ENCODE results near the gene HTR3A.

Gene HTR3A

GRCh38 chr11:113985906-113986305, 11.0 kb downstream of the HTR3A start:
- Histone ChIP-seq H4K20me1 (ENCODE audit: insufficient read depth, low read length, poor library complexity, severe bottlenecking) (no peaks in the 10 kb centered on the region), H3K9me2 (replicated peaks; ENCODE audit: low read depth, low read length) (no peaks in the 10 kb centered on the region), H3K9me3 (ENCODE audit: insufficient read depth, low read depth, low read length) (no peaks in the 10 kb centered on the region), H3K4me2 (ENCODE audit: low read depth, low read length, poor library complexity, severe bottlenecking) (no peak overlapping the region), H2AFZ (ENCODE audit: low read length) (no peak overlapping the region), H3K36me3 (ENCODE audit: insufficient read depth, low read length) (no peaks in the 10 kb centered on the region), H3K4me3 (ENCODE audit: low read length, poor library complexity, severe bottlenecking) (no peak overlapping the region), H3F3A (ENCODE audit: low read depth) (no peaks in the 10 kb centered on the region), H3K27me3 (ENCODE audit: insufficient read depth, low read length, poor library complexity, severe bottlenecking) (no peaks in the 10 kb centered on the region), H3K9ac (ENCODE audit: low read depth, low read length, poor library complexity, severe bottlenecking) (no peak overlapping the region), H3K4me1 (ENCODE audit: insufficient read depth, low read length, poor library complexity, severe bottlenecking) (no peaks in the 10 kb centered on the region), H3K79me2 (ENCODE audit: insufficient read depth, low read length) (no peaks in the 10 kb centered on the region)
- TF ChIP-seq CTCF (conservative IDR thresholded peaks at IDR 0.05; ENCODE audit: low read length) (no peak), EZH2phosphoT487 (IDR thresholded peaks at IDR 0.05; ENCODE audit: borderline replicate concordance) (no peak)

- Histone ChIP-seq H3K4me1 (ENCODE audit: insufficient read depth, low read length, poor library complexity, severe bottlenecking) (no peaks in the 10 kb centered on the region), H3K4me3 (ENCODE audit: low read length, poor library complexity, severe bottlenecking) (no peak overlapping the region), H3K4me2 (ENCODE audit: low read depth, low read length, poor library complexity, severe bottlenecking) (no peak overlapping the region), H3K79me2 (ENCODE audit: insufficient read depth, low read length) (no peaks in the 10 kb centered on the region), H3K27me3 (ENCODE audit: insufficient read depth, low read length, poor library complexity, severe bottlenecking) (no peaks in the 10 kb centered on the region), H2AFZ (ENCODE audit: low read length) (no peak overlapping the region), H3K9me3 (ENCODE audit: insufficient read depth, low read depth, low read length) (no peaks in the 10 kb centered on the region), H3F3A (ENCODE audit: low read depth) (no peaks in the 10 kb centered on the region), H3K36me3 (ENCODE audit: insufficient read depth, low read length) (no peaks in the 10 kb centered on the region), H3K9ac (ENCODE audit: low read depth, low read length, poor library complexity, severe bottlenecking) (no peak overlapping the region), H4K20me1 (ENCODE audit: insufficient read depth, low read length, poor library complexity, severe bottlenecking) (no peaks in the 10 kb centered on the region), H3K9me2 (replicated peaks; ENCODE audit: low read depth, low read length) (no peaks in the 10 kb centered on the region)
- TF ChIP-seq CTCF (conservative IDR thresholded peaks at IDR 0.05; ENCODE audit: low read length): no peak
- no peak for TF ChIP-seq EZH2phosphoT487 (IDR thresholded peaks at IDR 0.05; ENCODE audit: borderline replicate concordance)
Observed at GRCh38 chr11:113986351-113987140, 11.6 kb downstream of the HTR3A start.

- H3F3A ChIP-seq (ENCODE audit: low read depth): no peaks in the 10 kb centered on the region
- H3K79me2 ChIP-seq (ENCODE audit: insufficient read depth, low read length): no peaks in the 10 kb centered on the region
- H3K36me3 ChIP-seq (ENCODE audit: insufficient read depth, low read length): no peaks in the 10 kb centered on the region
- no peaks in the 10 kb centered on the region for H3K4me1 ChIP-seq (ENCODE audit: insufficient read depth, low read length, poor library complexity, severe bottlenecking)
- H3K9me2 ChIP-seq (replicated peaks; ENCODE audit: low read depth, low read length): no peaks in the 10 kb centered on the region
- H4K20me1 ChIP-seq (ENCODE audit: insufficient read depth, low read length, poor library complexity, severe bottlenecking): no peaks in the 10 kb centered on the region
- H3K27me3 ChIP-seq (ENCODE audit: insufficient read depth, low read length, poor library complexity, severe bottlenecking): no peaks in the 10 kb centered on the region
- no peak overlapping the region for H3K4me2 ChIP-seq (ENCODE audit: low read depth, low read length, poor library complexity, severe bottlenecking)
- H2AFZ ChIP-seq (ENCODE audit: low read length): no peak overlapping the region
- no peak overlapping the region for H3K9ac ChIP-seq (ENCODE audit: low read depth, low read length, poor library complexity, severe bottlenecking)
- H3K9me3 ChIP-seq (ENCODE audit: insufficient read depth, low read depth, low read length): no peaks in the 10 kb centered on the region
- TF ChIP-seq EZH2phosphoT487 (IDR thresholded peaks at IDR 0.05; ENCODE audit: borderline replicate concordance) (no peak), CTCF (conservative IDR thresholded peaks at IDR 0.05; ENCODE audit: low read length) (no peak)
- no peak overlapping the region for H3K4me3 ChIP-seq (ENCODE audit: low read length, poor library complexity, severe bottlenecking)
Observed at GRCh38 chr11:113989381-113989780, 14.5 kb downstream of the HTR3A start.

Data from Loucy (cell line).